Loucy (cell line): Measurements from ENCODE around the gene TRIM52.
A peak's percentile ranks its signal among the peaks of the same experiment; 100 is the strongest.

Experiments used
- H2AFZ ChIP-seq: fragments of 200-600 bp; sonication (generic); 2 replicates; pipeline ENCODE4 v1.6.0; 2016; ENCODE audit warnings: antibody characterized with exemption, mild to moderate bottlenecking, low read length, moderate library complexity
- H3F3A ChIP-seq: fragments of 200-600 bp; 2 replicates; pipeline ENCODE4 v1.6.0; 2016; ENCODE audit warnings: antibody characterized with exemption, low read depth, mild to moderate bottlenecking
- H3K27me3 ChIP-seq: fragments of 200-600 bp; sonication (generic); 2 replicates; pipeline ENCODE4 v1.6.1; 2014; ENCODE audit warnings: low read length, mild to moderate bottlenecking; ENCODE audit not compliant: insufficient read depth, poor library complexity, severe bottlenecking
- H3K36me3 ChIP-seq: fragments of 200-600 bp; sonication (generic); 2 replicates; pipeline ENCODE4 v1.6.1; 2016; ENCODE audit warnings: low read length; ENCODE audit not compliant: insufficient read depth
- H3K4me1 ChIP-seq: fragments of 200-600 bp; sonication (generic); 2 replicates; pipeline ENCODE4 v1.5.1; 2014; ENCODE audit warnings: low read length, mild to moderate bottlenecking; ENCODE audit not compliant: insufficient read depth, poor library complexity, severe bottlenecking
- H3K4me2 ChIP-seq: fragments of 200-600 bp; sonication (generic); 2 replicates; pipeline ENCODE4 v1.6.0; 2014; ENCODE audit warnings: antibody characterized with exemption, low read length, low read depth, mild to moderate bottlenecking; ENCODE audit not compliant: poor library complexity, severe bottlenecking
- H3K4me3 ChIP-seq: fragments of 200-600 bp; sonication (generic); 2 replicates; pipeline ENCODE4 v1.5.1; 2014; ENCODE audit warnings: low read length, mild to moderate bottlenecking, mixed read lengths; ENCODE audit not compliant: poor library complexity, severe bottlenecking
- H3K79me2 ChIP-seq: fragments of 200-600 bp; sonication (generic); 2 replicates; pipeline ENCODE4 v1.6.1; 2014; ENCODE audit warnings: low read length; ENCODE audit not compliant: insufficient read depth
- H3K9ac ChIP-seq: fragments of 200-600 bp; sonication (generic); 2 replicates; pipeline ENCODE4 v1.6.0; 2014; ENCODE audit warnings: mild to moderate bottlenecking, low read depth, low read length, moderate library complexity; ENCODE audit not compliant: poor library complexity, severe bottlenecking
- H3K9me2 ChIP-seq: fragments of 200-600 bp; sonication (generic); replicated peaks from 2 replicates; pipeline ENCODE4 v1.6.1; 2016; ENCODE audit warnings: low read depth, low read length, mixed read lengths
- H3K9me3 ChIP-seq: fragments of 200-600 bp; sonication (generic); 2 replicates; pipeline ENCODE4 v1.6.1; 2014; ENCODE audit warnings: mild to moderate bottlenecking, antibody characterized with exemption, low read length, low read depth; ENCODE audit not compliant: insufficient read depth
- H4K20me1 ChIP-seq: fragments of 200-600 bp; sonication (generic); 2 replicates; pipeline ENCODE4 v1.6.0; 2014; ENCODE audit warnings: antibody characterized with exemption, low read length, mild to moderate bottlenecking; ENCODE audit not compliant: insufficient read depth, poor library complexity, severe bottlenecking
- CTCF ChIP-seq: fragments of 200-600 bp; sonication (generic); conservative IDR thresholded peaks from 2 replicates; pipeline ENCODE4 v1.5.1; 2014; ENCODE audit warnings: mild to moderate bottlenecking, antibody characterized with exemption, low read length
- EZH2phosphoT487 ChIP-seq: fragments of 200-600 bp; IDR thresholded peaks from 2 replicates; pipeline ENCODE4 v1.6.1; 2018; ENCODE audit warnings: antibody characterized with exemption, mild to moderate bottlenecking, moderate library complexity, borderline replicate concordance

TRIM52 gene

GRCh38 chr5:181223729-181224389 lies 37.1 kb downstream of the TRIM52 start:
- H3K27me3 ChIP-seq = no peaks in the 10 kb centered on the region
- H3K36me3 ChIP-seq = no peaks in the 10 kb centered on the region
- H3K79me2 ChIP-seq = peaks cover 16% of the 10 kb centered on the region; the same call in 1 of the 2 replicates
- H3K4me3 ChIP-seq = peak overlapping the region; percentile 96
- no peaks in the 10 kb centered on the region for H3K9me2 ChIP-seq
- TF ChIP-seq EZH2phosphoT487 = no peak
- no peak for TF ChIP-seq CTCF
- H2AFZ ChIP-seq = peak overlapping the region; percentile 49; the same call in 1 of the 2 replicates
- H3F3A ChIP-seq = peaks cover 5% of the 10 kb centered on the region; the same call in 1 of the 2 replicates
- H3K4me1 ChIP-seq = peaks cover 12% of the 10 kb centered on the region
- peak overlapping the region; percentile 95 for H3K4me2 ChIP-seq
- no peaks in the 10 kb centered on the region for H3K9me3 ChIP-seq
- no peaks in the 10 kb centered on the region for H4K20me1 ChIP-seq
- peak overlapping the region; percentile 98 for H3K9ac ChIP-seq

DNA sequence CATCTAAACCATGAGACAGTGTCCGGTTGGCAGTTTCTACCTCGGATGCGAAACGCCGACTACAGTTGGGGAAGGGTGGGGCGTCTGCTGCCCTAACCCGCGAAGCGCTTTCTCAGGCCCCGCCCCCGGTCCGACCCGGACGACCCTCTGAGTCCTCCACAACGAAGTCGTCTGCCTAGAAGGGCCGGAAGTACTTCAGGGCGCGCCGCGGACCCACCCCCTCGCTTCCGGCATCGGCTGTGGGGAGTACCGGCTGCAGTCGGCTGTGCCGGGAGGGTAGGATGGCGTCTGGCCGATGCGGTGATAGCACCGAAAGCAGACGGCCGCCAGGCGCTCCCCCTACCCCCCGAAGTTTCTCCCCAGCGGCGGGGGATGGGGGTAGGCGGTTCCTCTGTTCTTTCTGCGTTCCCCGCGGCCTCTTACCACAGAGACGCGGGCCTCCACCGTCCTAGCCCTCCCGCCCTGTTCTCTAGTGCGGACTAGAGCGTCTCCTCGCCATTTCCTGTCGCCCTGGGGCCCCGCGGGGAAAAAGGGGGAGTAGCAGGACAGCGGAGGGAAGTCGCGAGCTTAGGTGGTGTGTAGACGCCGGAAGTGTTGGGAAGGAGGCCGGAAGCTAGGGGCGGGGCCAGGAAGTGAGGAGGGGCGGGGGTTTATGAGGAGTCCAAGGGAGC lies 37.8 kb downstream of the TRIM52 start, which contains the start of gene TRIM41:
Gene TRIM41 (plus strand): TSS at position 224 of the 671 bp plus-strand sequence. CDS start 719 bp downstream, outside the sequence.
- Histone ChIP-seq H3K4me2 (peak within 1 kb of the TSS; percentile 95), H3K9me3 (no peaks in the 10 kb centered on the region), H3K4me3 (peak within 1 kb of the TSS; percentile 96), H3K4me1 (peaks cover 12% of the 10 kb centered on the region), H3K9me2 (no peaks in the 10 kb centered on the region), H4K20me1 (no peaks in the 10 kb centered on the region), H3K36me3 (no peaks in the 10 kb centered on the region), H3K79me2 (peaks cover 16% of the 10 kb centered on the region; the same call in 1 of the 2 replicates), H3K27me3 (no peaks in the 10 kb centered on the region), H3F3A (peaks cover 5% of the 10 kb centered on the region; the same call in 1 of the 2 replicates), H3K9ac (peak within 1 kb of the TSS; percentile 98), H2AFZ (peak within 1 kb of the TSS; percentile 70)
- TF ChIP-seq CTCF (no peak), EZH2phosphoT487 (no peak)

DNA sequence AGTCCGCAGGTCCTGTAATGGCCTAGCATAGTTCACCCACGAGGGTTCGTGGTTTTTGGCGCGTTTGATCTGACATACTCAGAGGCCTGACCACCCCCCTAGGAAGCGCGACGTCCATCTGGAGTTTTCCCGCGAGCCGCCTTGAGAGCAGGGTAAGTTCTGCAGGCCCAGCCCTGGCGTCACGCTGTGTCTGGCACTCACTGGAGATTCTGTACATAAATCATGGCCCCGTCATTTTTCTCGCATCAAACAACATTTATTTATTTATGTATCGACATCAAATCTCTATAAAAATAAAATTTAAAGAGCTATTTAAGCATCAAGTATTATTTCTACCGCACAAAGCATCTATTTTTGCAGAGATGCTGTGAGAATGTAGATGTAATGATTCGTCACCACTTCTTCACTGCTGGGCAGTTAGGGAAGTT lies 38.3 kb downstream of the TRIM52 start:
- Histone ChIP-seq H3K36me3 (no peaks in the 10 kb centered on the region), H3K4me1 (peaks cover 16% of the 10 kb centered on the region), H3K9me2 (no peaks in the 10 kb centered on the region), H2AFZ (peak overlapping the region; percentile 58; the same call in 1 of the 2 replicates), H3K9me3 (no peaks in the 10 kb centered on the region), H3K79me2 (peaks cover 16% of the 10 kb centered on the region; the same call in 1 of the 2 replicates), H3K4me3 (peak overlapping the region; percentile 96), H3F3A (peaks cover 5% of the 10 kb centered on the region; the same call in 1 of the 2 replicates), H3K4me2 (peak overlapping the region; percentile 75), H3K27me3 (no peaks in the 10 kb centered on the region), H3K9ac (peak overlapping the region; percentile 98), H4K20me1 (no peaks in the 10 kb centered on the region)
- TF ChIP-seq CTCF (no peak), EZH2phosphoT487 (no peak)
